ENCODE measurements around the gene ERVW-1.
"Not testable (repeated sequence)": the region's sequence is repeated elsewhere in the genome, so short reads cannot be mapped to it uniquely, and the experiment has no call there.

The ERVW-1 gene

DNA sequence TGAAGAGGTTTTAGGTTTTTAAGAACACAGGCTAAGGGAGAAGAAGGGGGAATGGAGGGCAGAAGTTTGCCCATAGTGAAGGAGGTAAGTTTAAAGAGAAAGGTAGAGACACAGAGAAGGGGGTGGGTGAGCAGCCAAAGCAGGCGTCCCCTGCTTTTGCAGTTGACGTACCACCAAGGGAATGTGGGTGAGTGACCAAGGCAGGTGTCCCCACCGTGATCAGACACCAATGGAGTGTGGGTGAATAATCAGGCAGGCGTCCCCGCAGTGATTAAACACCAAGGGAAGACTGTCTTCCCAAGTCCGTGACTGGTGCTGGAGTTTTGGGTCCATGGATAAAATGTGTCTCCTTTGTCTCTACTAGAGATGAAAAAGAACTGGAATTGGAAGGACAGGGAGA, 6.5 kb upstream of the ERVW-1 start:
- not testable (repeated sequence) for H3K27ac Mint-ChIP-seq; DNase-seq; H3K4me3 Mint-ChIP-seq; H3K4me1 Mint-ChIP-seq (ENCODE audit: low read depth); H3K9me3 Mint-ChIP-seq; H3K27me3 Mint-ChIP-seq
- peaks cover 26% of the 10 kb centered on the region for H3K36me3 Mint-ChIP-seq (ENCODE audit: low read depth)

DNA sequence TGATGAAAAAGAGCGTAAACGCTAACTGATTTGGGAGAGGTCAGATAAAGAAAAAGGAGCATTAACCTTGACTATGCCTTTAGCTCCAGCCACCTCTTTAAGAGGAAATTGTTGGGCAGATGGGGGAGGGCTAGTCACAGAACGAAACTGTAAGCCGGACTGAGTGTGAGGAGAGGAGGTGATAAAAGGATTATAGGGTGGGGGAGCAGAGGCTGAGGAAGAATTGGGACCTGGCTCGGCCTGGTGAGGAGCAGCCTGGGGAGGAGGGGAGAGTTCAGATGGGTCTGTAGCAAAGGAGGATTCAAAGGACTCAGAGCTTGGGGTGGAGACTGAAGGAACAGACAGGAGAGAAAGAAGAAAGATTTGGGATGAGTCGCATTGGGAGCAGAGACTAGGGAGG, 5.9 kb upstream of the ERVW-1 start:
- not testable (repeated sequence) for DNase-seq; H3K27me3 Mint-ChIP-seq; H3K27ac Mint-ChIP-seq; H3K9me3 Mint-ChIP-seq; H3K4me3 Mint-ChIP-seq; H3K4me1 Mint-ChIP-seq (ENCODE audit: low read depth)
- peaks cover 23% of the 10 kb centered on the region for H3K36me3 Mint-ChIP-seq (ENCODE audit: low read depth)

GRCh38 chr7:92479146-92479545, 1.4 kb upstream of the ERVW-1 start:
- DNase-seq; H3K36me3 Mint-ChIP-seq (ENCODE audit: low read depth); H3K9me3 Mint-ChIP-seq; H3K4me3 Mint-ChIP-seq; H3K27ac Mint-ChIP-seq; H3K27me3 Mint-ChIP-seq; H3K4me1 Mint-ChIP-seq (ENCODE audit: low read depth): not testable (repeated sequence)

- no peaks in the 10 kb centered on the region for H3K9me3 Mint-ChIP-seq
- H3K27ac Mint-ChIP-seq: no peak overlapping the region
Measured at GRCh38 chr7:92478711-92479110, 965 bp upstream of the ERVW-1 start.

GRCh38 chr7:92478095-92478494, 349 bp upstream of the ERVW-1 start:
- Mint-ChIP-seq H3K4me3 (no peak overlapping the region), H3K4me1 (ENCODE audit: low read depth) (no peaks in the 10 kb centered on the region), H3K27me3 (no peaks in the 10 kb centered on the region), H3K36me3 (ENCODE audit: low read depth) (peaks cover 2% of the 10 kb centered on the region), H3K9me3 (no peaks in the 10 kb centered on the region), H3K27ac (no peak overlapping the region)
- no peak for DNase-seq

More at GRCh38 chr7:92478711-92479110, 965 bp upstream of the ERVW-1 start:
- Mint-ChIP-seq H3K36me3 (ENCODE audit: low read depth) (peaks cover 2% of the 10 kb centered on the region), H3K4me1 (ENCODE audit: low read depth) (no peaks in the 10 kb centered on the region), H3K27me3 (no peaks in the 10 kb centered on the region), H3K4me3 (no peak overlapping the region)
- DNase-seq: no peak

DNA sequence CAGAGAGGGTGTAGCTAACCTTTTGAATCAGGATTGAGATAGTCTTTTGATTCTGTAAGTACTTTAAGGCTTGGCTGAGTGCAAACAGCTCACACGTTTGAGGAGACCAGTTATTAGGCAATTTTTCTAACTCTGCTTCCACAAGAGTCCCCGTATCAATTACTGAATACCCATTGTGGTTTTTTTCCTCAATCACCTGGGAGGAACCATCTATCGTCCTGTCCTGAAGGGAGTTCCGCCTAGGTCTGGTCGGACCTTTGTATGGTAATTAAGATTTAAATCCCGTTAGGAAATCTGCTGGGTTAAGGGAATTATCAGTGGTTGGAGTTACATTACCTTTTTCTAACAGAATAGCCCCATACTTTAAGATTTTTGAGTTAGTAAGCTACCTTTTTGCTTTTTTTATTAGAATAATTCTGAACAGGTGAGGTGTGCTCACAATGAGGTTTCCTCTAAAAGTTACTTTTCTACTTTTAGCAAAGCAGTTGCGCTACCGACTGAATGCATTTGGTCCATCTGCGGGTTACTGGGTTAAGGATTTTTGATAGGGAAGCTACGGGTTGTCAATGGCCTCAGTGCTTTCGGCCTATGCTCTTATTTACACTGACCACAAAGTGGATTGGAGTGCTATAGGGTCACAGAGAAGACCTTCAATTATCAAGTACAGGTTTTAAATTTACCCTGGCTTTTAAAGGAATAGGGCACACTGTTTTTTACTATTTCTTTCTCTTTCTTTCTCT, 1.7 kb downstream of the ERVW-1 start:
- H3K4me1 Mint-ChIP-seq (ENCODE audit: low read depth); H3K27ac Mint-ChIP-seq; H3K27me3 Mint-ChIP-seq; DNase-seq; H3K36me3 Mint-ChIP-seq (ENCODE audit: low read depth); H3K9me3 Mint-ChIP-seq; H3K4me3 Mint-ChIP-seq: not testable (repeated sequence)

- H3K4me1 Mint-ChIP-seq (ENCODE audit: low read depth); H3K4me3 Mint-ChIP-seq; H3K36me3 Mint-ChIP-seq (ENCODE audit: low read depth); H3K27me3 Mint-ChIP-seq; DNase-seq; H3K27ac Mint-ChIP-seq; H3K9me3 Mint-ChIP-seq: not testable (repeated sequence)
Measured at GRCh38 chr7:92475261-92475770, 2.4 kb downstream of the ERVW-1 start.

- H3K36me3 Mint-ChIP-seq (ENCODE audit: low read depth); H3K27ac Mint-ChIP-seq; H3K4me1 Mint-ChIP-seq (ENCODE audit: low read depth); H3K27me3 Mint-ChIP-seq; H3K4me3 Mint-ChIP-seq; H3K9me3 Mint-ChIP-seq; DNase-seq: not testable (repeated sequence)
Measured at GRCh38 chr7:92473989-92474388, 3.8 kb downstream of the ERVW-1 start.

- not testable (repeated sequence) for H3K27ac Mint-ChIP-seq; H3K9me3 Mint-ChIP-seq; H3K4me1 Mint-ChIP-seq (ENCODE audit: low read depth); H3K27me3 Mint-ChIP-seq; H3K36me3 Mint-ChIP-seq (ENCODE audit: low read depth); H3K4me3 Mint-ChIP-seq; DNase-seq
Measured at GRCh38 chr7:92468589-92468988, 9.2 kb downstream of the ERVW-1 start.

- H3K36me3 Mint-ChIP-seq (ENCODE audit: low read depth): peaks cover 9% of the 10 kb centered on the region
- peaks cover under 1% of the 10 kb centered on the region for H3K4me1 Mint-ChIP-seq (ENCODE audit: low read depth)
- peaks cover 7% of the 10 kb centered on the region for H3K9me3 Mint-ChIP-seq
- no peak overlapping the region for H3K27ac Mint-ChIP-seq
- no peak overlapping the region for H3K4me3 Mint-ChIP-seq
- DNase-seq: no peak
- H3K27me3 Mint-ChIP-seq: no peaks in the 10 kb centered on the region
Measured at GRCh38 chr7:92466682-92467081, 11.1 kb downstream of the ERVW-1 start.

GRCh38 chr7:92464515-92464914, 13.2 kb downstream of the ERVW-1 start:
- peaks cover 7% of the 10 kb centered on the region for H3K9me3 Mint-ChIP-seq
- peaks cover 9% of the 10 kb centered on the region for H3K36me3 Mint-ChIP-seq (ENCODE audit: low read depth)
- peaks cover 2% of the 10 kb centered on the region for H3K4me1 Mint-ChIP-seq (ENCODE audit: low read depth)
- no peaks in the 10 kb centered on the region for H3K27me3 Mint-ChIP-seq
- H3K27ac Mint-ChIP-seq: no peak overlapping the region
- no peak for DNase-seq
- no peak overlapping the region for H3K4me3 Mint-ChIP-seq

DNA sequence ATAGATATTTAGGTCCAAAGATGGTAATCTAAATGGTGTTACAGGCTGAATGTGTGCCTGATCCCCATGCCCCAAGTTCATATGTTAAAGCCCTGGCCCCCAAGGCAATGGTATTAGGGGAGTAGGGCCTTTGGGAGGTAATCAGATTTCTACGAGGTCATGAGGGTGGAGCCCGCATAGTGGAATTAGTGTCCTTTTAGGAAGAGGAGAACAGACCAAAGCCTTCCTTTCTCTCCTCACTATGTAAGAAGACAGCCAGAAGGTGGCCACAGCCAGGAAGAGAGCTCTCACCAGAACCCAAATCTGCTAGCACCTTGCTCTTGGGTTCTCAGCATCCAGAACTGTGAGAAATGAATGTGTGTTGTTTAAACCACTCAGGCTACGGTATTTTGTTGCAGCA, 15.2 kb downstream of the ERVW-1 start:
- no peak for DNase-seq
- Mint-ChIP-seq H3K4me1 (ENCODE audit: low read depth) (peaks cover 2% of the 10 kb centered on the region), H3K27me3 (no peaks in the 10 kb centered on the region), H3K36me3 (ENCODE audit: low read depth) (peaks cover 11% of the 10 kb centered on the region), H3K4me3 (no peak overlapping the region), H3K9me3 (no peaks in the 10 kb centered on the region), H3K27ac (no peak overlapping the region)

DNA sequence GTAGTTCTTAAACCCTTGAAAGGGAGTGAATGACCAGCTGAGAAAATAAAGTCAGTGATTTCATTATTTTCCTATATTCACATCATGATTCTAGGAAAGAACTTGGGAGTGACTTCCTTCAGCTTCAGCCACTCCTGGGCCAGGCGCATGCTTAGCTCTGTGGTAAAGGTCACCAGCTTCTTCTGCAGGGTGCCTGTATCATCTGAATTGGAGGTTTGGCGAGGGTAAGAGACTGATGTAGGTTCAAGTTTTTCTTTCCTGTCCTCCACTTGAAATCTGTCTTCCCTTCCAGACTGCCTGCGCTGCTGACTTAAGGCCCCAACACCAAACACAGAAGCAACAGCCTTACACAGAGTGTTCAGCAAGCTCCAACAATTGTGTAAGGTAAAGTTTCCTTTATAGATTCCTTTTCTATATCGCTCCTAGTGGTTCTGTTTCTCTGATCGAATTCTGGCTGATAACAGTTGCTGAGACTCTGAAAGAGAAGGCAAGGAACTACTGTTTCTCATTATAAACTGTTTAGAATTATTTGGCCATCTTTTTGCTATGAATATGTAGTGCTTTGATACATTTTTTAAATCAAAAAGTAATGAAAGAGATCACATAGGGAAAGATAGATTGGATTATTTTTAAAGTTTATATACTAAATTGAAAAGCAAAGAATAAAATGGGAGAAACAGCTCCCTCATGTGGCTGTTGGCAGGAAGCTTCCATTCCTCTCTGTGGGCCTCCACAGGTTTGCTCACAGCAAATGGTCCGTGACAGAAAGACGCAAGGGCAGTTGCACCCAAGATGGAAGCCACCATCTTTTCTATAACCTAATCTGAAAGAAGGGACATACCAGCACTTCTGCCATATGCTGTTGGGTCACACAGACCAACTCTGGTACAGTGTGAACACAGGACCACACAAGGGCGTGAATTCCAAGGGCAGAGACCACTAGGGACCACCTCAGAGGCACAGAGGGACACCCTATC, 16.4 kb downstream of the ERVW-1 start:
- Mint-ChIP-seq H3K27me3 (no peaks in the 10 kb centered on the region), H3K9me3 (no peaks in the 10 kb centered on the region), H3K4me1 (ENCODE audit: low read depth) (peaks cover 2% of the 10 kb centered on the region), H3K27ac (no peak overlapping the region), H3K4me3 (no peak overlapping the region), H3K36me3 (ENCODE audit: low read depth) (peaks cover 16% of the 10 kb centered on the region)
- no peak for DNase-seq

DNA sequence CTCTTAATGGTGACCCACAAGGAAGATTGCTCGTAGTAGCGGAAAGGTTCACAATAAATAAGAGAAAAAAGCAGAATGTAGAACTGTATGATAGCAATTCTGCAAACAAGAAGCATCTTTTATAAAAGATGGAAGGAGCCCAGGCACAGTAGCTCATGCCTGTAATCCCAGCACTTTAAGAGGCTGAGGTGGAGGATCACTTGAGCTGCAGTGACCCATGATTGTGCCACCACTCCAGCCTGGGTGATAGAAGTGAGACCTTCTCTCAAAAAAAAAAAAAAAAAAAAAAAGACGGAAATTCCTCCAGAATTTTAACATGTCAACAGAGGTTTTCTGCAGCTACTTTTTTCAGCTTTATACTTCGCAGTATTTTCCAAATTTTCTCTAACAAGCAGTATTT, 17.2 kb downstream of the ERVW-1 start:
- Mint-ChIP-seq H3K4me1 (ENCODE audit: low read depth) (peaks cover 2% of the 10 kb centered on the region), H3K9me3 (no peaks in the 10 kb centered on the region), H3K27me3 (no peaks in the 10 kb centered on the region), H3K4me3 (no peak overlapping the region), H3K36me3 (ENCODE audit: low read depth) (peaks cover 24% of the 10 kb centered on the region), H3K27ac (no peak overlapping the region)
- DNase-seq: no peak

DNA sequence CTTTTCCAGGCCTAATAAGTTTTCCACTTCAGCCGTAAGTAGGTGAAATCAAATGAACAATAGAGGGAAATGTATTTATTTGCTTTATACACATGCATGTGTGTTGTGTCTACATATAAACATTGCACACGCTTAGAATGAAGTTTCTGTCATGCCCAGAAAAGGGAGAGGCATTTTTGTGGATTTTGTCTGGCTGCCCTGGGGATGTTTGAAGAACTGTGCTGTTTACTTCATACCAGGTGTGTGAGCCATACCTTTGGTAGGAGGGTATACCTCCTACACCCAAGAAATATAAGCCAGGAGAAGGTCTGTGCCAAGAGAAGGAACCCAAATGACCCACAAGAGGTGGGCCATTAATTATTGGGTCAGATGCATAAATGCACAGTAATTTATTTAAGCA, 17.6 kb downstream of the ERVW-1 start:
- Mint-ChIP-seq H3K9me3 (no peaks in the 10 kb centered on the region), H3K27ac (no peak overlapping the region), H3K27me3 (no peaks in the 10 kb centered on the region), H3K4me1 (ENCODE audit: low read depth) (peaks cover 2% of the 10 kb centered on the region), H3K36me3 (ENCODE audit: low read depth) (peaks cover 28% of the 10 kb centered on the region), H3K4me3 (no peak overlapping the region)
- DNase-seq: no peak
